Measurements from ENCODE around the gene FAM124A.

The FAM124A gene

DNA sequence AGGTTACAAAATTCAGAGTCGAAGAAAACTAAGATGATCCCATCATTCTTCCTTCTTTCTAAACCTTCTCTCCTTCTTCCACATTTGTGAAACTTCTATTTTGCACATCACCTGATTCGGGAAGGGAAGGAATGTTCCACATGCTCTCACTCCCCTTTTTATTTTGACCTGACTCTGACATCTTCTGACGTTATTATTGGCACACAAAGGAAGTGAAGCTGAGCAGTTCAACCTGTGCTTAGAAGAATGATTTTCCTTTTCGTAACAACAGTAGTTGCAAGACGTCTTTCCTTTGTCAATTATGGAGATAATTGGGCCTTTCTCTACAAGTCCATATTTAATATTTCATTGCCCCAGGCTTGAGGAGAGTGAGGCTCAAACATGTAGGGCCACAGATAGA, 18.0 kb downstream of the FAM124A start:
- H3K36me3 ChIP-seq (replicated peaks; ENCODE audit: low read depth, low read length) = no peaks in the 10 kb centered on the region
- no peak overlapping the region for H3K4me3 ChIP-seq (ENCODE audit: low read length)
- H3K27me3 ChIP-seq (ENCODE audit: low read depth, low read length) = no peaks in the 10 kb centered on the region
- H2AFZ ChIP-seq (ENCODE audit: low read depth, low read length) = no peak overlapping the region
- peaks cover 13% of the 10 kb centered on the region for H3K4me1 ChIP-seq (ENCODE audit: low read length)
- H3K9ac ChIP-seq (ENCODE audit: low read length) = no peak overlapping the region
- H3K9me3 ChIP-seq (ENCODE audit: insufficient read depth, low read length) = no peaks in the 10 kb centered on the region
- H4K20me1 ChIP-seq (ENCODE audit: insufficient read depth, low read length) = no peaks in the 10 kb centered on the region
- H3K79me2 ChIP-seq (ENCODE audit: low read length) = no peaks in the 10 kb centered on the region
- no peak overlapping the region for H3K27ac ChIP-seq (ENCODE audit: low read length)
- H3K4me2 ChIP-seq (ENCODE audit: low read length) = no peak overlapping the region
- TF ChIP-seq, protein P1, sequence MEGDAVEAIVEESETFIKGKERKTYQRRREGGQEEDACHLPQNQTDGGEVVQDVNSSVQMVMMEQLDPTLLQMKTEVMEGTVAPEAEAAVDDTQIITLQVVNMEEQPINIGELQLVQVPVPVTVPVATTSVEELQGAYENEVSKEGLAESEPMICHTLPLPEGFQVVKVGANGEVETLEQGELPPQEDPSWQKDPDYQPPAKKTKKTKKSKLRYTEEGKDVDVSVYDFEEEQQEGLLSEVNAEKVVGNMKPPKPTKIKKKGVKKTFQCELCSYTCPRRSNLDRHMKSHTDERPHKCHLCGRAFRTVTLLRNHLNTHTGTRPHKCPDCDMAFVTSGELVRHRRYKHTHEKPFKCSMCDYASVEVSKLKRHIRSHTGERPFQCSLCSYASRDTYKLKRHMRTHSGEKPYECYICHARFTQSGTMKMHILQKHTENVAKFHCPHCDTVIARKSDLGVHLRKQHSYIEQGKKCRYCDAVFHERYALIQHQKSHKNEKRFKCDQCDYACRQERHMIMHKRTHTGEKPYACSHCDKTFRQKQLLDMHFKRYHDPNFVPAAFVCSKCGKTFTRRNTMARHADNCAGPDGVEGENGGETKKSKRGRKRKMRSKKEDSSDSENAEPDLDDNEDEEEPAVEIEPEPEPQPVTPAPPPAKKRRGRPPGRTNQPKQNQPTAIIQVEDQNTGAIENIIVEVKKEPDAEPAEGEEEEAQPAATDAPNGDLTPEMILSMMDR (IDR thresholded peaks at IDR 0.05; ENCODE audit: low read depth, low read length) = no peak
- no peak for TF ChIP-seq EZH2phosphoT487 (IDR thresholded peaks at IDR 0.05; ENCODE audit: low read depth)

DNA sequence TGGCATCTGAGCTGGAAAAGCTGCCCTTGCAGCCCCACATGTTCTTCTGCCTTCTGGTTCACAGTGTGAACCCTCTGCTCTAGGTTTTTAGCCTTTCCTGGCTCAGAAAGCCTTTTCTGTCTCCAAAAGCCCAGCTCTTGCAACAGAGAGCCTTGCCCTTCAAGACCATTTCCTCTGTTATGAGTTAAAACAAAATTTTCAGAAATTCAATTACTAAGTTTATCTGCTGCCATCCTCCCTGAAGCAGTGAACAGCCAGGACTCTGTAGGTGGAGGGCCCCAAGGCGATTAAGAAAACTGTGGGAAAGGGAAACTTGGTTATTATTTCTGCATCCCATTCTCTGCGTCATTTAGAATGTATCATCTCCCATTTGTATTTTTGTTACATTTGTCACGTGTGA, 18.8 kb downstream of the FAM124A start:
- Histone ChIP-seq H3K4me1 (ENCODE audit: low read length) (peaks cover 13% of the 10 kb centered on the region), H4K20me1 (ENCODE audit: insufficient read depth, low read length) (no peaks in the 10 kb centered on the region), H3K27me3 (ENCODE audit: low read depth, low read length) (no peaks in the 10 kb centered on the region), H2AFZ (ENCODE audit: low read depth, low read length) (no peak overlapping the region), H3K79me2 (ENCODE audit: low read length) (no peaks in the 10 kb centered on the region), H3K9ac (ENCODE audit: low read length) (no peak overlapping the region), H3K4me3 (ENCODE audit: low read length) (no peak overlapping the region), H3K27ac (ENCODE audit: low read length) (no peak overlapping the region), H3K36me3 (replicated peaks; ENCODE audit: low read depth, low read length) (no peaks in the 10 kb centered on the region), H3K9me3 (ENCODE audit: insufficient read depth, low read length) (no peaks in the 10 kb centered on the region), H3K4me2 (ENCODE audit: low read length) (no peak overlapping the region)
- TF ChIP-seq, protein P1 (IDR thresholded peaks at IDR 0.05; ENCODE audit: low read depth, low read length) = no peak
- no peak for TF ChIP-seq EZH2phosphoT487 (IDR thresholded peaks at IDR 0.05; ENCODE audit: low read depth)

DNA sequence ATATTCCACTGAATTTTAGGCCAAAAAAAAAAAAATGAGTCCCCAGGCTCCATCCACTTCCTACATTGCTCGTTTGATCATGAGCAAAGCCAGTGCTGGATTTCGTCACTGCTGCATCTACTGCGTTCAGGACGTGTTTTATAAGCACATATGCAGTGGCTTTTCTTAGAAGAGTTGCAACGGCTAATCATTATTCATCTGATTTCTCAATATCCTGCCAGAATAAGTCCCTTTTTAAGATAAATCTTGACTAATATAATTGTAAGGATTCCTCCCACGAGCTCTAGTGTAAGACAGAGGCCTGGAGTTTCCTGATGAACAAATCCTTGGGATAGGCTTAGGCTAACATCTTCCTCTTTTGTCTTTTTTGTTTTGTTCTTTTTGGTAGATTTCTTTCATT, 19.5 kb downstream of the FAM124A start:
- H3K4me3 ChIP-seq (ENCODE audit: low read length) = no peak overlapping the region
- H3K4me2 ChIP-seq (ENCODE audit: low read length) = no peak overlapping the region
- no peaks in the 10 kb centered on the region for H3K36me3 ChIP-seq (replicated peaks; ENCODE audit: low read depth, low read length)
- H3K4me1 ChIP-seq (ENCODE audit: low read length) = peaks cover 13% of the 10 kb centered on the region
- no peaks in the 10 kb centered on the region for H3K27me3 ChIP-seq (ENCODE audit: low read depth, low read length)
- H3K27ac ChIP-seq (ENCODE audit: low read length) = no peak overlapping the region
- H3K9me3 ChIP-seq (ENCODE audit: insufficient read depth, low read length) = no peaks in the 10 kb centered on the region
- TF ChIP-seq, protein P1 (IDR thresholded peaks at IDR 0.05; ENCODE audit: low read depth, low read length) = no peak
- TF ChIP-seq EZH2phosphoT487 (IDR thresholded peaks at IDR 0.05; ENCODE audit: low read depth) = no peak
- no peak overlapping the region for H3K9ac ChIP-seq (ENCODE audit: low read length)
- no peak overlapping the region for H2AFZ ChIP-seq (ENCODE audit: low read depth, low read length)
- H4K20me1 ChIP-seq (ENCODE audit: insufficient read depth, low read length) = no peaks in the 10 kb centered on the region
- no peaks in the 10 kb centered on the region for H3K79me2 ChIP-seq (ENCODE audit: low read length)

DNA sequence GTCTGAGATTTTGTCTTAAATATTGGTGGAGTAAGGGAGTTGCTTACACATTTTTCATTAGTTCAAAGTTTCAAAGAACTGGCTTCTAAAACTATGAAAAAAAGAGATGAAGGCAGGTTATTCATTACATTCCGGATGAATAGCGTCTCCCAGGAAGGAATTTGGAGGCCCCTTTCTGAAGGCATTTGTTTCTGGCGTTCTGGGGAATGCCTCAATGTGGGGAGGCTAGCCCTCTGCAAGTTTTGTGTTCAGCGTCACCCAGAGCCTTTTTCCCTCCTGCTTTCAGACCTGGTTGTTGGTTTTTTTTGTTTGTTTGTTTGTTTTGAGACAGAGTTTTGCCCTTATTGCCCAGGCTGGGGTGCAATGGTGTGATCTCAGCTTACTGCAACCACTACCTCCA, 21.0 kb downstream of the FAM124A start:
- TF ChIP-seq, protein P1 (IDR thresholded peaks at IDR 0.05; ENCODE audit: low read depth, low read length) = no peak
- no peak for TF ChIP-seq EZH2phosphoT487 (IDR thresholded peaks at IDR 0.05; ENCODE audit: low read depth)
- H3K27ac ChIP-seq (ENCODE audit: low read length) = no peak overlapping the region
- no peaks in the 10 kb centered on the region for H3K79me2 ChIP-seq (ENCODE audit: low read length)
- H4K20me1 ChIP-seq (ENCODE audit: insufficient read depth, low read length) = no peaks in the 10 kb centered on the region
- H3K9ac ChIP-seq (ENCODE audit: low read length) = no peak overlapping the region
- H3K36me3 ChIP-seq (replicated peaks; ENCODE audit: low read depth, low read length) = no peaks in the 10 kb centered on the region
- no peak overlapping the region for H3K4me2 ChIP-seq (ENCODE audit: low read length)
- no peaks in the 10 kb centered on the region for H3K9me3 ChIP-seq (ENCODE audit: insufficient read depth, low read length)
- no peak overlapping the region for H2AFZ ChIP-seq (ENCODE audit: low read depth, low read length)
- peaks cover 13% of the 10 kb centered on the region for H3K4me1 ChIP-seq (ENCODE audit: low read length)
- no peaks in the 10 kb centered on the region for H3K27me3 ChIP-seq (ENCODE audit: low read depth, low read length)
- H3K4me3 ChIP-seq (ENCODE audit: low read length) = no peak overlapping the region

Measured in OCI-LY3 (cell line).